Measurements from ENCODE around the gene RMDN2.
A peak's percentile ranks its signal among the peaks of the same experiment; 100 is the strongest.

RMDN2 gene

GRCh38 chr2:37966326-37966725 lies 41.2 kb downstream of the RMDN2 start:
- DNase-seq (ENCODE audit: low read depth): no peak
- no peak overlapping the region for H3K4me3 ChIP-seq (ENCODE audit: low read depth, low read length)
- TF ChIP-seq CTCF (IDR thresholded peaks at IDR 0.05; ENCODE audit: control insufficient read depth, extremely low read depth, insufficient read depth): no peak

- H3K4me3 ChIP-seq (ENCODE audit: low read depth, low read length): no peak overlapping the region
- DNase-seq (ENCODE audit: low read depth): no peak
These were observed 44.6 kb downstream of the RMDN2 start for GRCh38 chr2:37969731-37970130.

GRCh38 chr2:37971971-37972370 lies 46.9 kb downstream of the RMDN2 start:
- TF ChIP-seq CTCF (IDR thresholded peaks at IDR 0.05; ENCODE audit: control insufficient read depth, extremely low read depth, insufficient read depth): no peak
- DNase-seq (ENCODE audit: low read depth): no peak
- H3K4me3 ChIP-seq (ENCODE audit: low read depth, low read length): no peak overlapping the region

More at GRCh38 chr2:37969731-37970130, 44.6 kb downstream of the RMDN2 start:
- TF ChIP-seq CTCF (IDR thresholded peaks at IDR 0.05; ENCODE audit: control insufficient read depth, extremely low read depth, insufficient read depth): no peak

GRCh38 chr2:37973615-37974353 lies 48.7 kb downstream of the RMDN2 start:
- no peak overlapping the region for H3K4me3 ChIP-seq (ENCODE audit: low read depth, low read length)
- DNase-seq (ENCODE audit: low read depth): no peak
- no peak for TF ChIP-seq CTCF (IDR thresholded peaks at IDR 0.05; ENCODE audit: control insufficient read depth, extremely low read depth, insufficient read depth)

GRCh38 chr2:37975808-37976207 lies 50.7 kb downstream of the RMDN2 start:
- TF ChIP-seq CTCF (IDR thresholded peaks at IDR 0.05; ENCODE audit: control insufficient read depth, extremely low read depth, insufficient read depth): no peak
- no peak overlapping the region for H3K4me3 ChIP-seq (ENCODE audit: low read depth, low read length)
- no peak for DNase-seq (ENCODE audit: low read depth)

- no peak for TF ChIP-seq CTCF (IDR thresholded peaks at IDR 0.05; ENCODE audit: control insufficient read depth, extremely low read depth, insufficient read depth)
- DNase-seq (ENCODE audit: low read depth): no peak
- H3K4me3 ChIP-seq (ENCODE audit: low read depth, low read length): no peak overlapping the region
These were observed 51.3 kb downstream of the RMDN2 start for GRCh38 chr2:37976411-37976810.

GRCh38 chr2:37982147-37982582 lies 57.1 kb downstream of the RMDN2 start:
- peak; percentile 64 for TF ChIP-seq CTCF (IDR thresholded peaks at IDR 0.05; ENCODE audit: control insufficient read depth, extremely low read depth, insufficient read depth)
- peak; percentile 23 for DNase-seq (ENCODE audit: low read depth)
- H3K4me3 ChIP-seq (ENCODE audit: low read depth, low read length): no peak overlapping the region

All from LNCaP clone FGC (cell line).